H1 (cell line): ENCODE results near the gene COL5A1. TPM values are rescaled to one million over a fixed set of nuclear protein-coding genes. Genes with fewer than 3 reads are reported as not detected.

Experiments
- CBX8 ChIP-seq: fragments of 300-800, 300-1000 bp; sonication (generic); IDR thresholded peaks from 2 replicates; pipeline ENCODE4 v1.7.1; 2016; ENCODE audit warnings: low read depth, low read length, borderline replicate concordance
- NANOG ChIP-seq: IDR thresholded peaks from 2 replicates; pipeline ENCODE4 v1.6.1; 2011; ENCODE audit warnings: low read length, low read depth, mild to moderate bottlenecking, inconsistent platforms; ENCODE audit not compliant: insufficient read depth, poor library complexity, severe bottlenecking
- SAP30 ChIP-seq: fragments of 300-600 bp; sonication (generic); IDR thresholded peaks from 2 replicates; pipeline ENCODE4 v1.7.1; 2012; ENCODE audit warnings: low read length, moderate library complexity, mild to moderate bottlenecking, inconsistent platforms; ENCODE audit not compliant: insufficient read depth, insufficient replicate concordance
- TCF12 ChIP-seq: IDR thresholded peaks from 2 replicates; pipeline ENCODE4 v1.6.1; 2011; ENCODE audit warnings: low read depth, mild to moderate bottlenecking, low read length
- polyA plus RNA-seq, 7 experiments: library from polyadenylated mRNA; depleted of rRNA in 3 of 7; stranded (reverse) in 5 of 7; unstranded in 2 of 7; fragments of >200 nt in 5 of 7; fragments of 200-250 nt in 2 of 7; gene quantifications; 1 replicate in 5 of 7; 2 replicates in 1 of 7; 4 replicates in 1 of 7; pipeline versions ENCODE4 v1.2.1 to v1.2.3, GENCODE V29; 2011 to 2013; ENCODE audit warnings: missing spikeins in 2 of 7, mixed read lengths in 2 of 7
- total RNA-seq: library from RNA; stranded (reverse); fragmentation: NEBNext Ultra II Directional; extraction: Animal tissue kit (Norgen Biotek cat#: 25700); gene quantifications from 2 replicates; pipeline ENCODE4 v1.2.1, GENCODE V29; 2021

Gene COL5A1
- total and polyA plus RNA-seq, 2 of the 8 experiments (the other 6 are each of a cell fraction or from before 2014, with no cell fraction given): 3.8 to 12.0 TPM

DNA sequence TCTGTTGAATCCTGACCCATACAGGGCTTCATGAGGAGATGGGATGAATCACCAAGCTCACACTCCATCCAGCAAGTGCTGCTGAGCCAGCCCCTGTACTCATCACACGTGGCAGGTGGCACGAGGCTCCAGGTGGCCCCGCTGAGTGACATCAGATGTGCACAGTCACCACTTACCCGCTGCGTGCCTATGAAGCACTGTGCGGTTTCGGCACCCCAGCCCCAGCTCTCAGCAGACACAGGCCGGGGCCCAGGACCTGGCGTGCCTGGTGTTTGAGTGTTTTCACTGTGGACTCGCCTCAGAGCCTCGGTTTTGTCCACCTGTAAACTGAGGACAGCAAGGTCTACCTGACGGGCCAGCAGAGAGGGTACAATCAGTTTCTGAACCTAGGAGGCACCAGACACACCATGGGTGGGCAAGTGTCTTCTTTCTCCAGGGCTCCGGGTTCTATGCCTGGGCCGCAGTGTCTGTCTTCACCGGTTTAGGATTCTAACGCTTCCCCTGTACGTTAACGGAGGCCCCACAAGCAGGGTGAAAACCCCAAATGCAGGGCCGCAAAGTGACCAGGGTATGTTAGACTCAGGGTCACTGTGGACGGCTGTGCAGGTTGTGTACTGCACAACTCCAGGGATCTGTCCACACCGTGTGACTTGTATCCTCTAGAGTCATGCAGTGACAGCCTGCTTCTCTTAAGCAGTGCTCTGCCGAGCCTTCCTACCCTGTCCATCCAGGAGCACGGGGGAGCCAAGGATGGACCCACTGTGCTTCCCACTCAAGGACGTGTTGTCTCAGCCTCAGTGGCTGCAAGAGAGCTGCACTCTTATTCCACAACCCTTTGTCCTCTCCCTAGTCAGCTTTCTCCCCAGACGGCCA lies 44.3 kb upstream of the COL5A1 start (continued):
- TF ChIP-seq NANOG (no peak), TCF12 (no peak), SAP30 (no peak), CBX8 (no peak)
